ENCODE results near the gene NT5DC1. TPM values are rescaled to one million over a fixed set of nuclear protein-coding genes. Genes with fewer than 3 reads are reported as not detected.

The NT5DC1 gene
- total and polyA plus RNA-seq, 2 experiments from 2014 or later, result 27.0 to 29.8 TPM

- Mint-ChIP-seq H3K9me3 (peaks cover 10% of the 10 kb centered on the region; the same call in 2 of the 3 replicates), H3K27me3 (ENCODE audit: insufficient read depth, low read depth, poor library complexity) (peaks cover 4% of the 10 kb centered on the region), H3K27ac (no peak overlapping the region), H3K36me3 (ENCODE audit: low read depth) (peaks cover 8% of the 10 kb centered on the region), H3K4me1 (peaks cover 12% of the 10 kb centered on the region), H3K4me3 (no peak overlapping the region)
- H3F3A ChIP-seq (replicated peaks; ENCODE audit: low read depth), result no peaks in the 10 kb centered on the region
- DNase-seq (ENCODE audit: low spot score) (no peak), ATAC-seq (no peak)
- H3K27me3 ChIP-seq (ENCODE audit: insufficient read depth), result no peaks in the 10 kb centered on the region
- peaks cover 8% of the 10 kb centered on the region; the same call in 1 of the 2 replicates for H3K4me1 ChIP-seq (ENCODE audit: insufficient read depth)
- H3K4me2 ChIP-seq, result no peak overlapping the region
- TF ChIP-seq, protein P1, sequence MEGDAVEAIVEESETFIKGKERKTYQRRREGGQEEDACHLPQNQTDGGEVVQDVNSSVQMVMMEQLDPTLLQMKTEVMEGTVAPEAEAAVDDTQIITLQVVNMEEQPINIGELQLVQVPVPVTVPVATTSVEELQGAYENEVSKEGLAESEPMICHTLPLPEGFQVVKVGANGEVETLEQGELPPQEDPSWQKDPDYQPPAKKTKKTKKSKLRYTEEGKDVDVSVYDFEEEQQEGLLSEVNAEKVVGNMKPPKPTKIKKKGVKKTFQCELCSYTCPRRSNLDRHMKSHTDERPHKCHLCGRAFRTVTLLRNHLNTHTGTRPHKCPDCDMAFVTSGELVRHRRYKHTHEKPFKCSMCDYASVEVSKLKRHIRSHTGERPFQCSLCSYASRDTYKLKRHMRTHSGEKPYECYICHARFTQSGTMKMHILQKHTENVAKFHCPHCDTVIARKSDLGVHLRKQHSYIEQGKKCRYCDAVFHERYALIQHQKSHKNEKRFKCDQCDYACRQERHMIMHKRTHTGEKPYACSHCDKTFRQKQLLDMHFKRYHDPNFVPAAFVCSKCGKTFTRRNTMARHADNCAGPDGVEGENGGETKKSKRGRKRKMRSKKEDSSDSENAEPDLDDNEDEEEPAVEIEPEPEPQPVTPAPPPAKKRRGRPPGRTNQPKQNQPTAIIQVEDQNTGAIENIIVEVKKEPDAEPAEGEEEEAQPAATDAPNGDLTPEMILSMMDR (conservative IDR thresholded peaks at IDR 0.05; ENCODE audit: low read depth in 2 of 2), result no peak
- TF ChIP-seq EZH2 (IDR thresholded peaks at IDR 0.05; ENCODE audit: low read depth, unreplicated experiment) (no peak), NANOG (IDR thresholded peaks at IDR 0.05; ENCODE audit: borderline replicate concordance) (no peak), EZH2phosphoT487 (IDR thresholded peaks at IDR 0.05; ENCODE audit: unreplicated experiment) (no peak), JUNB (IDR thresholded peaks at IDR 0.05; ENCODE audit: unreplicated experiment) (no peak), ZNF114 (CRISPR knock-in tag; IDR thresholded peaks at IDR 0.05) (no peak), CREB1 (CRISPR knock-in tag; IDR thresholded peaks at IDR 0.05; ENCODE audit: low read depth) (no peak), STAT1 (IDR thresholded peaks at IDR 0.05; ENCODE audit: unreplicated experiment) (no peak), POLR2AphosphoS5 (IDR thresholded peaks at IDR 0.05; ENCODE audit: low read depth) (no peak), ZNF331 (CRISPR knock-in tag; IDR thresholded peaks at IDR 0.05; ENCODE audit: low read depth) (no peak)
- TF ChIP-seq, protein P2, sequence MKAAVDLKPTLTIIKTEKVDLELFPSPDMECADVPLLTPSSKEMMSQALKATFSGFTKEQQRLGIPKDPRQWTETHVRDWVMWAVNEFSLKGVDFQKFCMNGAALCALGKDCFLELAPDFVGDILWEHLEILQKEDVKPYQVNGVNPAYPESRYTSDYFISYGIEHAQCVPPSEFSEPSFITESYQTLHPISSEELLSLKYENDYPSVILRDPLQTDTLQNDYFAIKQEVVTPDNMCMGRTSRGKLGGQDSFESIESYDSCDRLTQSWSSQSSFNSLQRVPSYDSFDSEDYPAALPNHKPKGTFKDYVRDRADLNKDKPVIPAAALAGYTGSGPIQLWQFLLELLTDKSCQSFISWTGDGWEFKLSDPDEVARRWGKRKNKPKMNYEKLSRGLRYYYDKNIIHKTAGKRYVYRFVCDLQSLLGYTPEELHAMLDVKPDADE (IDR thresholded peaks at IDR 0.05), result no peak
- TF ChIP-seq, protein P3, sequence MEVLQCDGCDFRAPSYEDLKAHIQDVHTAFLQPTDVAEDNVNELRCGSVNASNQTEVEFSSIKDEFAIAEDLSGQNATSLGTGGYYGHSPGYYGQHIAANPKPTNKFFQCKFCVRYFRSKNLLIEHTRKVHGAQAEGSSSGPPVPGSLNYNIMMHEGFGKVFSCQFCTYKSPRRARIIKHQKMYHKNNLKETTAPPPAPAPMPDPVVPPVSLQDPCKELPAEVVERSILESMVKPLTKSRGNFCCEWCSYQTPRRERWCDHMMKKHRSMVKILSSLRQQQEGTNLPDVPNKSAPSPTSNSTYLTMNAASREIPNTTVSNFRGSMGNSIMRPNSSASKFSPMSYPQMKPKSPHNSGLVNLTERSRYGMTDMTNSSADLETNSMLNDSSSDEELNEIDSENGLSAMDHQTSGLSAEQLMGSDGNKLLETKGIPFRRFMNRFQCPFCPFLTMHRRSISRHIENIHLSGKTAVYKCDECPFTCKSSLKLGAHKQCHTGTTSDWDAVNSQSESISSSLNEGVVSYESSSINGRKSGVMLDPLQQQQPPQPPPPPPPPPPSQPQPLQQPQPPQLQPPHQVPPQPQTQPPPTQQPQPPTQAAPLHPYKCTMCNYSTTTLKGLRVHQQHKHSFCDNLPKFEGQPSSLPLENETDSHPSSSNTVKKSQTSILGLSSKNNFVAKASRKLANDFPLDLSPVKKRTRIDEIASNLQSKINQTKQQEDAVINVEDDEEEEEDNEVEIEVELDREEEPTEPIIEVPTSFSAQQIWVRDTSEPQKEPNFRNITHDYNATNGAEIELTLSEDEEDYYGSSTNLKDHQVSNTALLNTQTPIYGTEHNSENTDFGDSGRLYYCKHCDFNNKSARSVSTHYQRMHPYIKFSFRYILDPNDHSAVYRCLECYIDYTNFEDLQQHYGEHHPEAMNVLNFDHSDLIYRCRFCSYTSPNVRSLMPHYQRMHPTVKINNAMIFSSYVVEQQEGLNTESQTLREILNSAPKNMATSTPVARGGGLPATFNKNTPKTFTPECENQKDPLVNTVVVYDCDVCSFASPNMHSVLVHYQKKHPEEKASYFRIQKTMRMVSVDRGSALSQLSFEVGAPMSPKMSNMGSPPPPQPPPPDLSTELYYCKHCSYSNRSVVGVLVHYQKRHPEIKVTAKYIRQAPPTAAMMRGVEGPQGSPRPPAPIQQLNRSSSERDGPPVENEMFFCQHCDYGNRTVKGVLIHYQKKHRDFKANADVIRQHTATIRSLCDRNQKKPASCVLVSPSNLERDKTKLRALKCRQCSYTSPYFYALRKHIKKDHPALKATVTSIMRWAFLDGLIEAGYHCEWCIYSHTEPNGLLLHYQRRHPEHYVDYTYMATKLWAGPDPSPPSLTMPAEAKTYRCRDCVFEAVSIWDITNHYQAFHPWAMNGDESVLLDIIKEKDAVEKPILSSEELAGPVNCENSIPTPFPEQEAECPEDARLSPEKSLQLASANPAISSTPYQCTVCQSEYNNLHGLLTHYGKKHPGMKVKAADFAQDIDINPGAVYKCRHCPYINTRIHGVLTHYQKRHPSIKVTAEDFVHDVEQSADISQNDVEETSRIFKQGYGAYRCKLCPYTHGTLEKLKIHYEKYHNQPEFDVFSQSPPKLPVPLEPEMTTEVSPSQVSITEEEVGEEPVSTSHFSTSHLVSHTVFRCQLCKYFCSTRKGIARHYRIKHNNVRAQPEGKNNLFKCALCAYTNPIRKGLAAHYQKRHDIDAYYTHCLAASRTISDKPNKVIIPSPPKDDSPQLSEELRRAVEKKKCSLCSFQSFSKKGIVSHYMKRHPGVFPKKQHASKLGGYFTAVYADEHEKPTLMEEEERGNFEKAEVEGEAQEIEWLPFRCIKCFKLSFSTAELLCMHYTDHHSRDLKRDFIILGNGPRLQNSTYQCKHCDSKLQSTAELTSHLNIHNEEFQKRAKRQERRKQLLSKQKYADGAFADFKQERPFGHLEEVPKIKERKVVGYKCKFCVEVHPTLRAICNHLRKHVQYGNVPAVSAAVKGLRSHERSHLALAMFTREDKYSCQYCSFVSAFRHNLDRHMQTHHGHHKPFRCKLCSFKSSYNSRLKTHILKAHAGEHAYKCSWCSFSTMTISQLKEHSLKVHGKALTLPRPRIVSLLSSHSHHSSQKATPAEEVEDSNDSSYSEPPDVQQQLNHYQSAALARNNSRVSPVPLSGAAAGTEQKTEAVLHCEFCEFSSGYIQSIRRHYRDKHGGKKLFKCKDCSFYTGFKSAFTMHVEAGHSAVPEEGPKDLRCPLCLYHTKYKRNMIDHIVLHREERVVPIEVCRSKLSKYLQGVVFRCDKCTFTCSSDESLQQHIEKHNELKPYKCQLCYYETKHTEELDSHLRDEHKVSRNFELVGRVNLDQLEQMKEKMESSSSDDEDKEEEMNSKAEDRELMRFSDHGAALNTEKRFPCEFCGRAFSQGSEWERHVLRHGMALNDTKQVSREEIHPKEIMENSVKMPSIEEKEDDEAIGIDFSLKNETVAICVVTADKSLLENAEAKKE (CRISPR knock-in tag; IDR thresholded peaks at IDR 0.05), result no peak
- TF ChIP-seq, protein P4, sequence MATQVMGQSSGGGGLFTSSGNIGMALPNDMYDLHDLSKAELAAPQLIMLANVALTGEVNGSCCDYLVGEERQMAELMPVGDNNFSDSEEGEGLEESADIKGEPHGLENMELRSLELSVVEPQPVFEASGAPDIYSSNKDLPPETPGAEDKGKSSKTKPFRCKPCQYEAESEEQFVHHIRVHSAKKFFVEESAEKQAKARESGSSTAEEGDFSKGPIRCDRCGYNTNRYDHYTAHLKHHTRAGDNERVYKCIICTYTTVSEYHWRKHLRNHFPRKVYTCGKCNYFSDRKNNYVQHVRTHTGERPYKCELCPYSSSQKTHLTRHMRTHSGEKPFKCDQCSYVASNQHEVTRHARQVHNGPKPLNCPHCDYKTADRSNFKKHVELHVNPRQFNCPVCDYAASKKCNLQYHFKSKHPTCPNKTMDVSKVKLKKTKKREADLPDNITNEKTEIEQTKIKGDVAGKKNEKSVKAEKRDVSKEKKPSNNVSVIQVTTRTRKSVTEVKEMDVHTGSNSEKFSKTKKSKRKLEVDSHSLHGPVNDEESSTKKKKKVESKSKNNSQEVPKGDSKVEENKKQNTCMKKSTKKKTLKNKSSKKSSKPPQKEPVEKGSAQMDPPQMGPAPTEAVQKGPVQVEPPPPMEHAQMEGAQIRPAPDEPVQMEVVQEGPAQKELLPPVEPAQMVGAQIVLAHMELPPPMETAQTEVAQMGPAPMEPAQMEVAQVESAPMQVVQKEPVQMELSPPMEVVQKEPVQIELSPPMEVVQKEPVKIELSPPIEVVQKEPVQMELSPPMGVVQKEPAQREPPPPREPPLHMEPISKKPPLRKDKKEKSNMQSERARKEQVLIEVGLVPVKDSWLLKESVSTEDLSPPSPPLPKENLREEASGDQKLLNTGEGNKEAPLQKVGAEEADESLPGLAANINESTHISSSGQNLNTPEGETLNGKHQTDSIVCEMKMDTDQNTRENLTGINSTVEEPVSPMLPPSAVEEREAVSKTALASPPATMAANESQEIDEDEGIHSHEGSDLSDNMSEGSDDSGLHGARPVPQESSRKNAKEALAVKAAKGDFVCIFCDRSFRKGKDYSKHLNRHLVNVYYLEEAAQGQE (IDR thresholded peaks at IDR 0.05; ENCODE audit: unreplicated experiment), result no peak
- H3K79me2 ChIP-seq (replicated peaks; ENCODE audit: insufficient read depth), result no peaks in the 10 kb centered on the region
- no peaks in the 10 kb centered on the region for H3K36me3 ChIP-seq (ENCODE audit: insufficient read depth)
- no peak overlapping the region for H2AFZ ChIP-seq
- H3K4me3 ChIP-seq, result no peak overlapping the region
- H3K27ac ChIP-seq (ENCODE audit: low read depth), result no peak overlapping the region
- H4K20me1 ChIP-seq (replicated peaks; ENCODE audit: insufficient read depth), result no peaks in the 10 kb centered on the region
- no peaks in the 10 kb centered on the region for H3K9me2 ChIP-seq (ENCODE audit: insufficient read depth)
Measured at GRCh38 chr6:116090251-116090650, 10.4 kb upstream of the NT5DC1 start.

Measured in GM23338 (cell line).